ENCODE results near the gene HEPACAM.

The HEPACAM gene

DNA sequence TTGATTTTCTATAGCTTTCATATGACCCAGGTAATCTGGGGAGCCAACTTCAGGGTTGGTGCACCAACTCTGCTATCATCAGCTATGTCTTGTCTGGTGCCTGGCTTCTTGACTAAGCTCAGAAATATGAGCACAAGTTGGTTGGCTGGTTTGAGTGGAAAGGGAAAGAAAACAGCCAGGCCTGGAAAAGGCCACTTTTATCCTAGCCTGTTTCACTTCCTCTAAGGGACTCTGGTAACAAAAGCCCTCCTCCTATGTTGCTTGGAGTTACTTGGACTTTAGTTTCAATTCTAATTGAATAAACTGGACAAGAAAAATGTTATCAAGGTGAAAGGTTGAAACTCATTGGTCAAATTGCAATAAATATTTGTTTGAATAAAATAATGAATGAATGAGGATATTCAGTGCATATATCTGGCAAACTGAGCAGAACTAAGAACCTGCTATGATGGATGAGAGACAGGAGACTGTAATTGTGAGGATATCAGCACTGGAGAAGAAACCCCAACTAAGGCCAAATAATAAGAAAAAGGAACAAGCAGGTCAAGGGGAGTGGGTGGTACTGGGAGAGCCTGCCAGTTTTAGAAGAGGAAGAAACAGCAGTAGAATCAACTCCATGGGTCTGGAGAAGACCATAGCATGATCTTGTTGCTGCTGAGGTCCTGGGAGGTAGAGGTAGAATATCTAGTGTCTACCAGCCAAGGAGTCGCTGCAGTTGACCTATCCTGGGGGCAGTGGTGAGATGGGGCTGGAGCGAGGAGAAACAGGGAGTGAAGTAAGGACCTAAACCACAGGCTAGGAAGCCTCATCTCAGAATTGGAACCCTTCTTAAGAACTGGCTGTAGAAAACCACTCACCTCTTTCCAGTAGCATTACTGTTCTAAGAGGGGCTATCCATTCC, 46.4 kb downstream of the HEPACAM start:
- TF ChIP-seq, protein P1, sequence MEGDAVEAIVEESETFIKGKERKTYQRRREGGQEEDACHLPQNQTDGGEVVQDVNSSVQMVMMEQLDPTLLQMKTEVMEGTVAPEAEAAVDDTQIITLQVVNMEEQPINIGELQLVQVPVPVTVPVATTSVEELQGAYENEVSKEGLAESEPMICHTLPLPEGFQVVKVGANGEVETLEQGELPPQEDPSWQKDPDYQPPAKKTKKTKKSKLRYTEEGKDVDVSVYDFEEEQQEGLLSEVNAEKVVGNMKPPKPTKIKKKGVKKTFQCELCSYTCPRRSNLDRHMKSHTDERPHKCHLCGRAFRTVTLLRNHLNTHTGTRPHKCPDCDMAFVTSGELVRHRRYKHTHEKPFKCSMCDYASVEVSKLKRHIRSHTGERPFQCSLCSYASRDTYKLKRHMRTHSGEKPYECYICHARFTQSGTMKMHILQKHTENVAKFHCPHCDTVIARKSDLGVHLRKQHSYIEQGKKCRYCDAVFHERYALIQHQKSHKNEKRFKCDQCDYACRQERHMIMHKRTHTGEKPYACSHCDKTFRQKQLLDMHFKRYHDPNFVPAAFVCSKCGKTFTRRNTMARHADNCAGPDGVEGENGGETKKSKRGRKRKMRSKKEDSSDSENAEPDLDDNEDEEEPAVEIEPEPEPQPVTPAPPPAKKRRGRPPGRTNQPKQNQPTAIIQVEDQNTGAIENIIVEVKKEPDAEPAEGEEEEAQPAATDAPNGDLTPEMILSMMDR (IDR thresholded peaks at IDR 0.05; ENCODE audit: extremely low read depth, missing control alignments), result no peak
- no peak for DNase-seq (ENCODE audit: low spot score)

DNA sequence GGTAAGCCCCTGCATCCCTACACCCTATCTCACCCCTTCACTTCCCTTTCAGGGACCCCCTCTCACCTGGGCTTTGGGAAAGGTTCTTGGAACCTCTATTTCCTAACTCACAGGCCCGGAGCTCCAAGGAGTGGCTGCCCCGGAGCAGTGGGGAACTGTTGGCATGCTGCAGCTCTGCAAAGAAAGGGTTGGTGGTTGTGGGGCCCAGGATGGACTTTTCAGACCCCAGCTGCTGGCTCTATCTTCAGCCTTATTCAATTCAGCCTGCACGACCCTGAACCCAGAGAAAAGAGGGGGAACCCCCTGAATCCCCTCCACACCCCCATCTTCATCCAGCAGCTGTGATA, 48.2 kb downstream of the HEPACAM start:
- TF ChIP-seq, protein P1 (IDR thresholded peaks at IDR 0.05; ENCODE audit: extremely low read depth, missing control alignments), result no peak
- DNase-seq (ENCODE audit: low spot score), result no peak

DNA sequence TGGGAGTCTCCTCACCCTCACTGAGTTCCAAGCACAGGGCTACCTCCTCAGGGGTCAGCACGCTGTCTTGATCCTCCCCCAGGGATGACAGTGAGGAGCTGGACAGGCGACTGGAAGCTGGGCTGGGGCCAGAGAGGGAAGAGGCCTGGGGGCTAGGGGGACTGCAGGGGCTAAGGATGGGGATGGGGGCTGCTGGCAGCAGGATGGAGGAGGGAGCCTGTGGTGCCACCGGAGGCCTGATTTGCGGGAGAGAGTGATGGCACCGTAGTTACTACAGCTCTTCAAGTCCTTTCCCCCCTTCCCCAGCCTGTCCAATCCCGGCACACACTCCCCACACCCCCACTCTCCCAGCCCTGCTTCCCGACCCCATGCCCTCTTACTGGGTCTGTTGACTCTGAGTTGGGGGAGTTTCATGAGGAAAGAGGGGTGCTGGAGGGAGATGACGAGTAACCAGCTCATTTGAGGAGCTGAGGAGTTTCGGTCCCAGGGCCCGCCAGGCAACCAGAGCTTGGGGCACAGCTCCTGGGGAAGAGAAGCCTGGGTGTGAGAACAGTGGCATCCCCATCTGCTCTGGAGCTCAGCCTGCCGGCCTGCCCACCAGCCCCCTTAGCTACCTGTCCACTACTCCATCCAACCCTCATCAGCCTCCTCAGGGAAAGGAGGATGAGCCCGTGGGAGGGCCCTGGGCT, 48.7 kb downstream of the HEPACAM start:
- TF ChIP-seq, protein P1 (IDR thresholded peaks at IDR 0.05; ENCODE audit: extremely low read depth, missing control alignments), result no peak
- DNase-seq (ENCODE audit: low spot score), result no peak

DNA sequence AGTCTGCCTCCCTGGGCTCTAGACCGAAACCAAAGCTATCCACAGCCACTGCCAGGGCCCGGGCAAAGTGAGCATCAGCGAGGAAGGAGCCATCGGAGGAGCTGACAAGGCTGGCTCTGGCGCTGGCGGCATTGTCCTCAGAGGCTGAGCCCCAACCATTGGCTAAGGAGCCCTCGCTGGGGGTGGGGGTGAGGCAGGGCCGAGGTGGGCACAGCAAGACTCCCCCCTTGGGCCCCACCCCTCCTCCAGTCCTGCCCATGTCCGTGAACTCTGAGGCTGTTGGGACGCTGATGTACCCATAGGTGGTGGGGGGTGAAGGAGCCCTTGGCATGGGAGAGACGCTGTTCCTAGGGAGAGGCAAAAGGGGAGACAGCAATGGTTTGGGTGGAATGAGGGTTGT, 49.4 kb downstream of the HEPACAM start:
- TF ChIP-seq, protein P1 (IDR thresholded peaks at IDR 0.05; ENCODE audit: extremely low read depth, missing control alignments), result no peak
- DNase-seq (ENCODE audit: low spot score), result no peak

DNA sequence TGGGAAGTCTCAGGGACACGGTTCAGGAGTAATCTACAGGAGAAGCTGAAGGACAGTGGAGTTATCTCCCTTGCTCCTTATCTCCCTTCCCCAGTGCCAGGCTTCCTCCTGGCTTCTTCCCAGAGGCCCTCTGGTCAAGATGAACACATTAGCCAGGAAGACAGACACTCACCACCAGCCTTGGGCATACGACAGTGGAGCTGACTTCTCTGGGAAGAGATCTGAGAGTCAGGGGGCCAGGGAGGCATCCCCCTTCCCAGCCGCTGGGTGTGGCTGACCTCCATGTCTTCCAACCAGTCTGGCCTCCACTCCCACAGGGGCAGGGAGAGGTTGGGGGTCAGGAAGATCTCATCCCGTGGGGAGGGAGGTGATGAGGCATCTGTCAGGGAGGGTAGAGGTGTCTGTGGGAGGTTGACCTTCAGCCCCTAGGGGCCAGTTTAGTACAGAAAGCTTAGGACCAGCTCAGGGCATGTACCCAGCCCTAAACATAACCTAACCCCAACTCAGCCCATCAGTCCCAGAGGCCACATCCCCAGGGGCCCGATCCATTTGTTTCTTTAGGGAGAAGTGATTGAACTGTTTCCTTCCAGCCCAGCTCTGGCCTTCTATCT, 50.9 kb downstream of the HEPACAM start:
- TF ChIP-seq, protein P1 (IDR thresholded peaks at IDR 0.05; ENCODE audit: extremely low read depth, missing control alignments), result no peak
- DNase-seq (ENCODE audit: low spot score), result no peak

DNA sequence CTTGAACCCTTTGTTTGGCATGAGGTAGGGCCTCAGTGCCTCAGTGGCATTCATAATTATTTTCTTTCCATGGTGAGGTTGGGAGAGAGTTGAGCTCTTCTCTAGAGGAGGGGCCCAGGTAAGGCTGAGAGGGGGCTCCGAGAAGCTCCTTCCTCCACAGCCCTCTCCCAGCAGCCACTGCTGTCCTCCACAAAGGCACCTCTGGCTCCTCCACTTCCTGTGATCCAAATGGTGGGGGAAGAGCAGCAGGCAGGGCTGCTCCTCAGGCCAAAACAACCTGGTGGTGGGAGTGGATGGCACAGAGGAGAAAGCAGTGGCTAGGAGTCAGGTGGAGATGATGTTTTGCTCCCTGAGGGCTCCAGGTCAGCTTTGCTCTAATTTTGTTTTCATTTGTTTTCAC, 51.5 kb downstream of the HEPACAM start:
- TF ChIP-seq, protein P1 (IDR thresholded peaks at IDR 0.05; ENCODE audit: extremely low read depth, missing control alignments), result no peak
- DNase-seq (ENCODE audit: low spot score), result no peak

All from GM20000 (cell line).